ENCODE data around the gene CA10.

DNA sequence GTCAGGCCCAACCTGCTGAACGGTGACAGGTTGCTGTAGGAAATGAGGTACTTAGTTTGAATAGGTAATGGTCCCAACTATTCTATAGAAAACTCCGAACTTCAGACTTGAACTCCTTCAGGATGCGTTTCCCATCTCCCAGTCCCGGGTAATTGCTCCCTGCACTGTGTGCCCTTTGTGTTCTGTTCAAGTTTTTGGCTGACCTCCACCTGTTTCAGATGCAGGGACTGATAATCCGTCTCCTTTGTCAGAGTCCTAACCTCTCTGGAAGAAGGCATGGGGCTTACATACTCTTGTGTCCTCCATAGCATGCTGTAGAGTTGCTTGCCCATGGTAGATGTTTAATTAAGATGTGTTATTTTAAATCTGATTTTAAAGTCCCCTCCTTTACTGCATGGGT, 547.7 kb downstream of the CA10 start:
- no peak for TF ChIP-seq POLR2A (IDR thresholded peaks at IDR 0.05)
- TF ChIP-seq, protein P1, sequence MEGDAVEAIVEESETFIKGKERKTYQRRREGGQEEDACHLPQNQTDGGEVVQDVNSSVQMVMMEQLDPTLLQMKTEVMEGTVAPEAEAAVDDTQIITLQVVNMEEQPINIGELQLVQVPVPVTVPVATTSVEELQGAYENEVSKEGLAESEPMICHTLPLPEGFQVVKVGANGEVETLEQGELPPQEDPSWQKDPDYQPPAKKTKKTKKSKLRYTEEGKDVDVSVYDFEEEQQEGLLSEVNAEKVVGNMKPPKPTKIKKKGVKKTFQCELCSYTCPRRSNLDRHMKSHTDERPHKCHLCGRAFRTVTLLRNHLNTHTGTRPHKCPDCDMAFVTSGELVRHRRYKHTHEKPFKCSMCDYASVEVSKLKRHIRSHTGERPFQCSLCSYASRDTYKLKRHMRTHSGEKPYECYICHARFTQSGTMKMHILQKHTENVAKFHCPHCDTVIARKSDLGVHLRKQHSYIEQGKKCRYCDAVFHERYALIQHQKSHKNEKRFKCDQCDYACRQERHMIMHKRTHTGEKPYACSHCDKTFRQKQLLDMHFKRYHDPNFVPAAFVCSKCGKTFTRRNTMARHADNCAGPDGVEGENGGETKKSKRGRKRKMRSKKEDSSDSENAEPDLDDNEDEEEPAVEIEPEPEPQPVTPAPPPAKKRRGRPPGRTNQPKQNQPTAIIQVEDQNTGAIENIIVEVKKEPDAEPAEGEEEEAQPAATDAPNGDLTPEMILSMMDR (IDR thresholded peaks at IDR 0.05), result no peak

Data from heart left ventricle (tissue), 13 donors.